Esophagus squamous epithelium (tissue), 4 donors: ENCODE measurements around the gene DIAPH3.

Experiments used
- POLR2A ChIP-seq, 4 donors: fragments of 450-650 bp; IDR thresholded peaks; one replicate each; pipeline ENCODE4 v1.6.1; 2017; ENCODE audit warnings: antibody characterized with exemption in 4 of 4, mild to moderate bottlenecking in 4 of 4, moderate library complexity in 3 of 4
- TF ChIP-seq, protein P1 (sequence below), 6 experiments: fragments of 450-650 bp in 4 of 6; fragments of 200-600 bp in 2 of 6; sonication (generic) in 2 of 6; IDR thresholded peaks; one replicate each; pipeline ENCODE4 v1.5.1; 2016 to 2019; ENCODE audit warnings: antibody characterized with exemption in 6 of 6, mild to moderate bottlenecking in 4 of 6, moderate library complexity in 4 of 6

DNA sequence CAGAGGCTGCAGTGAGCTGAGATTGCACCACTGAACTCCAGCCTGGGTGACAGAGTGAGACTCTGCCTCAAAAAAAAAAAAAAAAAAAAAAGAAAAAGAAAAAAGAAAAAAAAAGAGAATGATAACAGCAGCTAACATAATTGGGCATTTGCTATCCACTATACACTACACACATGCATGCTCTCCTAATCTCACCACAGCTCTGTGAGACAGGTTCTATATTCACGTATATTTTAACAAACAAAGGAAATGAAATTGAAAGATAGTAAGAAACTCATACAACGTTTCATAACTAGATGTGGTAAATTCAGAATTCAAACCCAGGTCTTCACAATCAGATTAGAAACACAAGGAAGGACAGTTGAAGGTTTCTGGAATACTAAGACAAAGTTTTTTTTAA, 265.7 kb downstream of the DIAPH3 start:
- TF ChIP-seq, protein P1, sequence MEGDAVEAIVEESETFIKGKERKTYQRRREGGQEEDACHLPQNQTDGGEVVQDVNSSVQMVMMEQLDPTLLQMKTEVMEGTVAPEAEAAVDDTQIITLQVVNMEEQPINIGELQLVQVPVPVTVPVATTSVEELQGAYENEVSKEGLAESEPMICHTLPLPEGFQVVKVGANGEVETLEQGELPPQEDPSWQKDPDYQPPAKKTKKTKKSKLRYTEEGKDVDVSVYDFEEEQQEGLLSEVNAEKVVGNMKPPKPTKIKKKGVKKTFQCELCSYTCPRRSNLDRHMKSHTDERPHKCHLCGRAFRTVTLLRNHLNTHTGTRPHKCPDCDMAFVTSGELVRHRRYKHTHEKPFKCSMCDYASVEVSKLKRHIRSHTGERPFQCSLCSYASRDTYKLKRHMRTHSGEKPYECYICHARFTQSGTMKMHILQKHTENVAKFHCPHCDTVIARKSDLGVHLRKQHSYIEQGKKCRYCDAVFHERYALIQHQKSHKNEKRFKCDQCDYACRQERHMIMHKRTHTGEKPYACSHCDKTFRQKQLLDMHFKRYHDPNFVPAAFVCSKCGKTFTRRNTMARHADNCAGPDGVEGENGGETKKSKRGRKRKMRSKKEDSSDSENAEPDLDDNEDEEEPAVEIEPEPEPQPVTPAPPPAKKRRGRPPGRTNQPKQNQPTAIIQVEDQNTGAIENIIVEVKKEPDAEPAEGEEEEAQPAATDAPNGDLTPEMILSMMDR (IDR thresholded peaks at IDR 0.05), result no peak
- TF ChIP-seq POLR2A (IDR thresholded peaks at IDR 0.05), result no peak
